NB4 (cell line): ENCODE data around the gene ALMS1.

Experiments
- DNase-seq: peaks from one replicate; pipeline ENCODE4 v3.0.0; 2010; ENCODE audit warnings: low read depth
- H3K4me3 ChIP-seq: one replicate; pipeline ENCODE4 v1.5.1; 2011; ENCODE audit warnings: mild to moderate bottlenecking, low read depth, low read length, moderate library complexity
- MYC ChIP-seq: IDR thresholded peaks from 2 replicates; pipeline ENCODE4 v1.6.1; 2011; ENCODE audit warnings: low read depth, low read length
- POLR2A ChIP-seq: IDR thresholded peaks from 2 replicates; pipeline ENCODE4 v1.6.1; 2011; ENCODE audit warnings: mild to moderate bottlenecking; ENCODE audit not compliant: insufficient read length; ENCODE audit errors: extremely low read depth
- TF ChIP-seq, protein P1 (sequence below): IDR thresholded peaks from 2 replicates; pipeline ENCODE4 v1.6.1; 2011; ENCODE audit warnings: low read depth, low read length
- TF ChIP-seq, protein P2 (sequence below): IDR thresholded peaks from one replicate; pipeline ENCODE4 v1.5.1; 2012; ENCODE audit warnings: low read depth, low read length

Gene ALMS1

GRCh38 chr2:73370348-73370747 lies 15.3 kb upstream of the ALMS1 start:
- TF ChIP-seq, protein P1, sequence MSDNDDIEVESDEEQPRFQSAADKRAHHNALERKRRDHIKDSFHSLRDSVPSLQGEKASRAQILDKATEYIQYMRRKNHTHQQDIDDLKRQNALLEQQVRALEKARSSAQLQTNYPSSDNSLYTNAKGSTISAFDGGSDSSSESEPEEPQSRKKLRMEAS = no peak
- TF ChIP-seq MYC = no peak
- TF ChIP-seq, protein P2, sequence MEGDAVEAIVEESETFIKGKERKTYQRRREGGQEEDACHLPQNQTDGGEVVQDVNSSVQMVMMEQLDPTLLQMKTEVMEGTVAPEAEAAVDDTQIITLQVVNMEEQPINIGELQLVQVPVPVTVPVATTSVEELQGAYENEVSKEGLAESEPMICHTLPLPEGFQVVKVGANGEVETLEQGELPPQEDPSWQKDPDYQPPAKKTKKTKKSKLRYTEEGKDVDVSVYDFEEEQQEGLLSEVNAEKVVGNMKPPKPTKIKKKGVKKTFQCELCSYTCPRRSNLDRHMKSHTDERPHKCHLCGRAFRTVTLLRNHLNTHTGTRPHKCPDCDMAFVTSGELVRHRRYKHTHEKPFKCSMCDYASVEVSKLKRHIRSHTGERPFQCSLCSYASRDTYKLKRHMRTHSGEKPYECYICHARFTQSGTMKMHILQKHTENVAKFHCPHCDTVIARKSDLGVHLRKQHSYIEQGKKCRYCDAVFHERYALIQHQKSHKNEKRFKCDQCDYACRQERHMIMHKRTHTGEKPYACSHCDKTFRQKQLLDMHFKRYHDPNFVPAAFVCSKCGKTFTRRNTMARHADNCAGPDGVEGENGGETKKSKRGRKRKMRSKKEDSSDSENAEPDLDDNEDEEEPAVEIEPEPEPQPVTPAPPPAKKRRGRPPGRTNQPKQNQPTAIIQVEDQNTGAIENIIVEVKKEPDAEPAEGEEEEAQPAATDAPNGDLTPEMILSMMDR = no peak
- no peak for TF ChIP-seq POLR2A
- DNase-seq = no peak
- H3K4me3 ChIP-seq = no peak overlapping the region

DNA sequence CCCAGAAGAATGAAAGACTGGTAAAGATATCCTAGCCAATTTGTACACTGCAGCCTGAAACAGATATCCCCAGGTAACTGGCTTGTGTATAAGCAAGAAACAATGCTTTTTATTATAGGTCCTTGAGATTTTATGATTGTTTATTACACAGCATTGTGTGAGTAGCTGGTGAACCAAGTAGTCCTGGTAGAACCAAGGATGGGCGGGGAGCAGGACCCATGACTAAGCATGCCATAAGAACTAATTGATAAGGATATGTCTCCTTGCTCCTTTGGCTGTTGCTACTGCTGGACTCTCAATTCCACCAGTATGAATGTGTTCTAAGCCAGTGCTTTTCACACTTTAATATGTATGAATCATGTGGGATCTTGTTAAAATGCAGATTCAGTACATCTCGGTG lies 12.3 kb upstream of the ALMS1 start:
- no peak overlapping the region for H3K4me3 ChIP-seq
- no peak for DNase-seq
- no peak for TF ChIP-seq POLR2A

DNA sequence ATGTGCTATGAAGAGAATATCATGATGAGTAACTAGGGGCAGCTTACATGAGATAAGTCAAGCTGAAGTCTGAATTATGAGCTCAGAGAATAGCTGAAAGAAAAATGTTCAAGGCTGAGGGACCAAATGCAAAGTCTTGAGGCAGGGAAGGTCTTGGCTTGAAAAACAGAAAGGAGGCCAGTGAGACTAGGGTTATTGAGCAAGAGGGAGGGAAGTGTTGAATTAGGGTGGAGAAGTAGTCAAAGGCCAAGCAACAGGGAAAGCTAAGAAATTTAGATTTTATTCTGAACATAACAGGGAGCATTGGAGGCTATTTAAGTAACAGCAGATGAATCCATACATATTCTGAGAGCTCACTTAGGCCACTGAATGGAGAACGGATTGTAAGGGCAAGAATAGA lies 11.4 kb upstream of the ALMS1 start:
- TF ChIP-seq POLR2A = no peak
- TF ChIP-seq, protein P2 = no peak
- TF ChIP-seq, protein P1 = no peak
- no peak for TF ChIP-seq MYC
- DNase-seq = no peak
- no peak overlapping the region for H3K4me3 ChIP-seq

GRCh38 chr2:73376681-73377080 lies 9.0 kb upstream of the ALMS1 start:
- DNase-seq = no peak
- TF ChIP-seq, protein P2 = no peak
- TF ChIP-seq POLR2A (no peak), MYC (no peak)
- TF ChIP-seq, protein P1 = no peak
- no peak overlapping the region for H3K4me3 ChIP-seq

DNA sequence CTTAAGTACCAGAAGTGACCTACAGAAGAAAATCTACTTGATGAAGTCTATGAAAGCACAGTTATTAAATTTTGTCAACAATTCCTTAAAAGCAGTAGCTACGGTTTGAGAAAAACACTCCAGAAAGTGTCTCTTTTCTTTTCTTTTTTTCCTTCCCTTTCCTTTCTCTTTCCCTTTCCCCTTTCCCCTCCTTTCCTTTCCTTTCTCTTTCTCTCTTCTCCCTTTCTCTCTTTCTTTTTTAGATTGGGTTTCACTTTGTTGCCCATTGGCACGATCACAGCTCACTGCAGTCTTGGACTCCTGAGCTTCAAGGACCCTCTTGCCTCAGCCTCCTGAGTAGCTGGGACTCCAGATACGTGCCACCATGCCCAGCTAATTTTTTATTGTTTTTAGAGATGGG lies 2.6 kb upstream of the ALMS1 start:
- TF ChIP-seq POLR2A = no peak
- TF ChIP-seq MYC = no peak
- TF ChIP-seq, protein P1 = no peak
- TF ChIP-seq, protein P2 = no peak
- no peak overlapping the region for H3K4me3 ChIP-seq
- no peak for DNase-seq

DNA sequence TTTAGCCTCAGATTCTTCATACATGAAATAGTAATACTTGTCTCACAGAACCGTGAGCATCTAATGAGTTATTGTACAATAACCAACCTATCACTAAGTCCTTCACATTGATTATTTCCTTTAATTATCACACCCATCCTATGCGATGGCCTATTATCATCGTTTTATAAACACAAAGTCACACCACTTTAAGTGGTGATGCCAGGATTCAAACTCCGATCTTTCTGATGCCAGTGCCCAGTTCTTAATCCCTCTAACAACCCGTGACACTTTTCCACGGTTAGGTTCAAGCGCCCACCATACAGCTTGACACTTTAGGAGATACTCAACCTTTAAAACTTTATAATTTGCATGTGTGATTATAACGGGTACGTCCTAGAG lies 523 bp upstream of the ALMS1 start:
- H3K4me3 ChIP-seq = peak overlapping the region; percentile 95
- no peak for DNase-seq
- TF ChIP-seq, protein P2 = no peak
- peak; percentile 30; the same call in 1 of the 2 replicates for TF ChIP-seq MYC
